ENCODE results near the gene BANK1. TPM values are rescaled to one million over a fixed set of nuclear protein-coding genes. Genes with fewer than 3 reads are reported as not detected.

BANK1 gene
- total RNA-seq, 3 donors from 2014 or later (not counting 1 experiment from before 2014, with no cell fraction given) = 2.1 to 3.0 (median 2.4) TPM

GRCh38 chr4:101857176-101857575 lies 66.6 kb downstream of the BANK1 start:
- peaks cover 0 to 4% of the 10 kb centered on the region in 2 donors for H3K27me3 Mint-ChIP-seq (ENCODE audit: low read depth in 2 of 2)
- Histone ChIP-seq H3K4me3 (ENCODE audit: low read length) (no peak overlapping the region), H3K27me3 (ENCODE audit: control insufficient read depth, insufficient read depth, low read length) (no peaks in the 10 kb centered on the region), H3K4me1 (ENCODE audit: control insufficient read depth, insufficient read depth, low read length) (no peaks in the 10 kb centered on the region), H3K9me3 (ENCODE audit: control insufficient read depth, insufficient read depth, low read length) (no peaks in the 10 kb centered on the region), H3K27ac (ENCODE audit: low read length) (peak overlapping the region; percentile 20), H3K36me3 (ENCODE audit: control insufficient read depth, insufficient read depth, low read length) (no peaks in the 10 kb centered on the region)
- no peaks in the 10 kb centered on the region for H3K36me3 Mint-ChIP-seq
- no peak for ATAC-seq
- H3K4me1 Mint-ChIP-seq = no peaks in the 10 kb centered on the region
- DNase-seq = no peak
- H3K27ac Mint-ChIP-seq = no peak overlapping the region
- H3K4me3 Mint-ChIP-seq = no peak overlapping the region
- intact Hi-C loops (cut with micrococcal nuclease) = no loop called here
- no peaks in the 10 kb centered on the region for H3K9me3 Mint-ChIP-seq
- WGBS (ENCODE audit: insufficient coverage) = 97% methylated on average over 2 of the region's 2 CpGs
- TF ChIP-seq CTCF (IDR thresholded peaks at IDR 0.05) = no peak

GRCh38 chr4:101858641-101859040 lies 68.1 kb downstream of the BANK1 start:
- no peak overlapping the region for H3K27ac Mint-ChIP-seq
- no peaks in the 10 kb centered on the region for H3K36me3 ChIP-seq (ENCODE audit: control insufficient read depth, insufficient read depth, low read length)
- H3K4me3 ChIP-seq (ENCODE audit: low read length) = no peak overlapping the region
- H3K9me3 ChIP-seq (ENCODE audit: control insufficient read depth, insufficient read depth, low read length) = no peaks in the 10 kb centered on the region
- H3K27me3 Mint-ChIP-seq (ENCODE audit: low read depth in 2 of 2) = peaks cover 0 to 4% of the 10 kb centered on the region in 2 donors
- no peaks in the 10 kb centered on the region for H3K4me1 ChIP-seq (ENCODE audit: control insufficient read depth, insufficient read depth, low read length)
- H3K4me1 Mint-ChIP-seq = no peaks in the 10 kb centered on the region
- DNase-seq (no peak), ATAC-seq (no peak)
- no peaks in the 10 kb centered on the region for H3K36me3 Mint-ChIP-seq
- H3K4me3 Mint-ChIP-seq = no peak overlapping the region
- H3K9me3 Mint-ChIP-seq = no peaks in the 10 kb centered on the region
- intact Hi-C loops (cut with micrococcal nuclease) = no loop called here
- no peak for TF ChIP-seq CTCF (IDR thresholded peaks at IDR 0.05)
- H3K27ac ChIP-seq (ENCODE audit: low read length) = no peak overlapping the region
- H3K27me3 ChIP-seq (ENCODE audit: control insufficient read depth, insufficient read depth, low read length) = no peaks in the 10 kb centered on the region
- 82% methylated on average over 1 of the region's 4 CpGs for WGBS (ENCODE audit: insufficient coverage)

GRCh38 chr4:101862595-101862994 lies 72.1 kb downstream of the BANK1 start:
- no CpG with 5 or more reads among the region's 2 CpGs for WGBS (ENCODE audit: insufficient coverage)
- no peak for TF ChIP-seq CTCF (IDR thresholded peaks at IDR 0.05)
- Histone ChIP-seq H3K4me1 (ENCODE audit: control insufficient read depth, insufficient read depth, low read length) (no peaks in the 10 kb centered on the region), H3K27me3 (ENCODE audit: control insufficient read depth, insufficient read depth, low read length) (no peaks in the 10 kb centered on the region), H3K4me3 (ENCODE audit: low read length) (no peak overlapping the region), H3K36me3 (ENCODE audit: control insufficient read depth, insufficient read depth, low read length) (no peaks in the 10 kb centered on the region), H3K27ac (ENCODE audit: low read length) (peak overlapping the region; percentile 25), H3K9me3 (ENCODE audit: control insufficient read depth, insufficient read depth, low read length) (no peaks in the 10 kb centered on the region)
- Mint-ChIP-seq H3K4me1 (no peaks in the 10 kb centered on the region), H3K27me3 (ENCODE audit: low read depth in 2 of 2) (peaks cover 0 to 4% of the 10 kb centered on the region in 2 donors), H3K9me3 (no peaks in the 10 kb centered on the region), H3K4me3 (no peak overlapping the region), H3K27ac (no peak overlapping the region), H3K36me3 (no peaks in the 10 kb centered on the region)
- ATAC-seq (no peak), DNase-seq (no peak)
- intact Hi-C loops (cut with micrococcal nuclease) = no loop called here

- ATAC-seq = no peak
- no peaks in the 10 kb centered on the region for H3K9me3 ChIP-seq (ENCODE audit: control insufficient read depth, insufficient read depth, low read length)
- H3K4me1 ChIP-seq (ENCODE audit: control insufficient read depth, insufficient read depth, low read length) = no peaks in the 10 kb centered on the region
- no peaks in the 10 kb centered on the region for H3K9me3 Mint-ChIP-seq
- intact Hi-C loops (cut with micrococcal nuclease) = no loop called here
- H3K27ac Mint-ChIP-seq = no peak overlapping the region
- no peaks in the 10 kb centered on the region for H3K36me3 Mint-ChIP-seq
- H3K27ac ChIP-seq (ENCODE audit: low read length) = no peak overlapping the region
- H3K4me1 Mint-ChIP-seq = no peaks in the 10 kb centered on the region
- no peaks in the 10 kb centered on the region for H3K36me3 ChIP-seq (ENCODE audit: control insufficient read depth, insufficient read depth, low read length)
- no peaks in the 10 kb centered on the region for H3K27me3 Mint-ChIP-seq (ENCODE audit: low read depth in 2 of 2)
- no peak overlapping the region for H3K4me3 ChIP-seq (ENCODE audit: low read length)
- DNase-seq = no peak
- TF ChIP-seq CTCF (IDR thresholded peaks at IDR 0.05) = no peak
- H3K4me3 Mint-ChIP-seq = no peak overlapping the region
- 95% methylated on average over 2 of the region's 2 CpGs for WGBS (ENCODE audit: insufficient coverage)
- no peaks in the 10 kb centered on the region for H3K27me3 ChIP-seq (ENCODE audit: control insufficient read depth, insufficient read depth, low read length)
These were observed 74.1 kb downstream of the BANK1 start for GRCh38 chr4:101864660-101865059.
